HepG2 (cell line): ENCODE measurements around the gene TAB2. TPM values are rescaled to one million over a fixed set of nuclear protein-coding genes. Genes with fewer than 3 reads are reported as not detected.

ENCODE experiments used
- CEBPG ChIP-seq: IDR thresholded peaks from 2 replicates; pipeline ENCODE4 v1.6.1; 2016
- EZH2 ChIP-seq: conservative IDR thresholded peaks from 2 replicates; pipeline ENCODE4 v1.6.1; 2012; ENCODE audit warnings: mild to moderate bottlenecking, low read depth, low read length, moderate library complexity
- GFI1 ChIP-seq: sonication (generic); formaldehyde crosslinking; IDR thresholded peaks from 2 replicates; pipeline ENCODE4 v1.5.0; 2020; ENCODE audit warnings: missing genetic modification reagents, mild to moderate bottlenecking, borderline replicate concordance
- NAIF1 ChIP-seq: sonication (generic); formaldehyde crosslinking; IDR thresholded peaks from 2 replicates; pipeline ENCODE4 v1.5.0; 2020; ENCODE audit warnings: mild to moderate bottlenecking, missing genetic modification reagents, borderline replicate concordance
- PAF1 ChIP-seq: IDR thresholded peaks from 2 replicates; pipeline ENCODE4 v1.6.1; 2016; ENCODE audit warnings: missing genetic modification reagents, missing compliant biosample characterization
- RXRA ChIP-seq: sonication (generic); formaldehyde crosslinking; IDR thresholded peaks from 2 replicates; pipeline ENCODE4 v1.5.1; 2020; ENCODE audit warnings: missing genetic modification reagents
- SMC3 ChIP-seq: IDR thresholded peaks from 2 replicates; pipeline ENCODE4 v1.6.1; 2011; ENCODE audit warnings: low read length, improper control_type of control experiment
- TBX2 ChIP-seq: sonication (generic); formaldehyde crosslinking; IDR thresholded peaks from 2 replicates; pipeline ENCODE4 v1.5.0; 2020; ENCODE audit warnings: missing genetic modification reagents, mild to moderate bottlenecking, borderline replicate concordance
- TEAD3 ChIP-seq: optimal IDR thresholded peaks from 2 replicates; pipeline ENCODE3; 2016; ENCODE audit warnings: borderline replicate concordance
- ZNF264 ChIP-seq: sonication (generic); formaldehyde crosslinking; IDR thresholded peaks from 2 replicates; pipeline ENCODE4 v1.4.0; 2020; ENCODE audit warnings: missing genetic modification reagents
- ZNF567 ChIP-seq: sonication (generic); formaldehyde crosslinking; IDR thresholded peaks from 2 replicates; pipeline ENCODE4 v1.8.1; 2023; ENCODE audit warnings: mild to moderate bottlenecking, missing genetic modification reagents, borderline replicate concordance
- ZNF792 ChIP-seq: IDR thresholded peaks from 2 replicates; pipeline ENCODE4 v1.6.1; 2016
- ZSCAN29 ChIP-seq: sonication (generic); formaldehyde crosslinking; conservative IDR thresholded peaks from 2 replicates; pipeline ENCODE4 v1.4.0; 2020; ENCODE audit warnings: mild to moderate bottlenecking, missing genetic modification reagents
- polyA plus RNA-seq, 8 experiments: library from polyadenylated mRNA; depleted of rRNA in 3 of 8; stranded (reverse) in 7 of 8; unstranded in 1 of 8; fragments of >200 nt; fragmentation: Illumina TruSeq in 4 of 8; extraction: Trizol in 4 of 8; gene quantifications; 2 replicates each; pipeline versions ENCODE4 v1.2.1 to v1.2.3, GENCODE V29; 2011 to 2016; ENCODE audit warnings: low read depth in 4 of 8, missing spikeins in 1 of 8, mixed read lengths in 1 of 8; ENCODE audit not compliant: insufficient read depth in 1 of 8
- total RNA-seq, 5 experiments: library from RNA; depleted of rRNA; stranded (reverse); fragments of >200 nt; fragmentation: Illumina TruSeq; extraction: Trizol; gene quantifications; 2 replicates each; pipeline ENCODE4 v1.2.3, GENCODE V29; 2016; ENCODE audit warnings: low read depth in 1 of 5
- TF ChIP-seq, protein P1 (sequence below): sonication (generic); formaldehyde crosslinking; conservative IDR thresholded peaks from 2 replicates; pipeline ENCODE4 v1.8.0; 2022; ENCODE audit warnings: mild to moderate bottlenecking, moderate library complexity, missing genetic modification reagents
- TF ChIP-seq, protein P2 (sequence below): IDR thresholded peaks from 2 replicates; pipeline ENCODE4 v1.6.1; 2012; ENCODE audit warnings: low read length, improper control_type of control experiment
- TF ChIP-seq, protein P3 (sequence below): sonication (generic); formaldehyde crosslinking; IDR thresholded peaks from 2 replicates; pipeline ENCODE4 v1.5.0; 2020; ENCODE audit warnings: mild to moderate bottlenecking, missing genetic modification reagents
- TF ChIP-seq, protein P4 (sequence below): sonication (generic); formaldehyde crosslinking; IDR thresholded peaks from 2 replicates; pipeline ENCODE4 v1.8.0; 2022; ENCODE audit warnings: low read depth, missing genetic modification reagents
- TF ChIP-seq, protein P5 (sequence below): sonication (generic); formaldehyde crosslinking; IDR thresholded peaks from 2 replicates; pipeline ENCODE4 v1.8.1; 2023; ENCODE audit warnings: mild to moderate bottlenecking, inconsistent platforms, moderate library complexity, missing genetic modification reagents, borderline replicate concordance

TAB2 gene
- total and polyA plus RNA-seq, 2 of the 13 experiments (the other 11 are each of a cell fraction or from before 2014, with no cell fraction given) = 23.7 to 50.2 TPM

DNA sequence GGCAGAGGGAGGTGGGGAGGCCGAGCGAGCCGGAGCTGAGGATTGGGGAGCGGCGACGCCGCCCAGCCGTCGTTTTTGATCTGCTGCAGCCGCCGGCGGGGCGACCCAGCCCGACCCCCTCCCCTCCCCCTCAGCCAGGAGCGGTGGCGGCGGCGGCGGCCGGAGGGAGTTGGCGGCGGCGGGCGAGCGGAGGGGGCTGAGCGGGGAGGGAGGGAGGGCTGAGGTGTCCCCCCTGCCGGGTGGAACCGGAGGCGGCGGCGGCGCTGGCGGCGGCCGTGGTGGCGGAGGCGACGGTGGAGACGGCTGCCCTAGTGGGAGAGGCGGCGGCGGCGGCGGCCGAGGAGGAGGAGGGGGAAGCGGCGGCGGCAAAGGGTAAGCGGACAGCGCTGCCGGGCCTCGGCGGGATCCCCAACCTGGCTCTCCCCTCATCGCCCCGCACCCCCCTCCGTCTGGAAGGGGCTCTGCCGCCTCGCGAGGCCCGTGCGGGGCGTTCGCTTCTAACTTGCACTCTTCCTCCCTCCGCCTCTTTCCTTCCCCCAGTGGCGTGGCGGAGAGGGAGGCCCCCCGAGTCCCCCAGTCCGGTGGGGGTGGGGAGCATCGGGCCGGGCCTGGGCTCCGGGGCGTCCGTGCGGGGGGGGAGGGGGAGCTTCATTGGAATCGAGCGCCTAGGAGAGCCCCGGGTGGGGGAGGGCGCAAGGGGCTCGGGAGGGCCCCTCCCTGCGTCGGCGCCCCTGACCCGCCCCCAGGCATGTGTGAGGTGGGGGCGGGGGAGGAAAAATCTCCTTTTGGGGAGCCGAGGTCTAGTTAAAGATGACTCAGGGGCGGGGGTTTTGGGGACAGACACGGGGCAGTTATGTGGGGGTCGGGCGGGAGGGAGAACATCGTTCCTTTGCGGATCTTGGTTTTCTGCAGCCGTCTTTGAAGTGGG, at the start of gene TAB2 (continued):
- TF ChIP-seq, protein P1, sequence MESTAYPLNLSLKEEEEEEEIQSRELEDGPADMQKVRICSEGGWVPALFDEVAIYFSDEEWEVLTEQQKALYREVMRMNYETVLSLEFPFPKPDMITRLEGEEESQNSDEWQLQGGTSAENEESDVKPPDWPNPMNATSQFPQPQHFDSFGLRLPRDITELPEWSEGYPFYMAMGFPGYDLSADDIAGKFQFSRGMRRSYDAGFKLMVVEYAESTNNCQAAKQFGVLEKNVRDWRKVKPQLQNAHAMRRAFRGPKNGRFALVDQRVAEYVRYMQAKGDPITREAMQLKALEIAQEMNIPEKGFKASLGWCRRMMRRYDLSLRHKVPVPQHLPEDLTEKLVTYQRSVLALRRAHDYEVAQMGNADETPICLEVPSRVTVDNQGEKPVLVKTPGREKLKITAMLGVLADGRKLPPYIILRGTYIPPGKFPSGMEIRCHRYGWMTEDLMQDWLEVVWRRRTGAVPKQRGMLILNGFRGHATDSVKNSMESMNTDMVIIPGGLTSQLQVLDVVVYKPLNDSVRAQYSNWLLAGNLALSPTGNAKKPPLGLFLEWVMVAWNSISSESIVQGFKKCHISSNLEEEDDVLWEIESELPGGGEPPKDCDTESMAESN (CRISPR knock-in tag) = no peak
- TF ChIP-seq PAF1 (CRISPR knock-in tag) = no peak
- TF ChIP-seq ZSCAN29 (CRISPR knock-in tag) = 0 out of 2 replicates have a peak, but pooled peaks have one; percentile 38
- TF ChIP-seq SMC3 = no peak
- TF ChIP-seq GFI1 (CRISPR knock-in tag) = peak; percentile 11; the same call in 1 of the 2 replicates
- no peak for TF ChIP-seq NAIF1 (CRISPR knock-in tag)
- TF ChIP-seq ZNF567 (CRISPR knock-in tag) = no peak
- TF ChIP-seq, protein P2, sequence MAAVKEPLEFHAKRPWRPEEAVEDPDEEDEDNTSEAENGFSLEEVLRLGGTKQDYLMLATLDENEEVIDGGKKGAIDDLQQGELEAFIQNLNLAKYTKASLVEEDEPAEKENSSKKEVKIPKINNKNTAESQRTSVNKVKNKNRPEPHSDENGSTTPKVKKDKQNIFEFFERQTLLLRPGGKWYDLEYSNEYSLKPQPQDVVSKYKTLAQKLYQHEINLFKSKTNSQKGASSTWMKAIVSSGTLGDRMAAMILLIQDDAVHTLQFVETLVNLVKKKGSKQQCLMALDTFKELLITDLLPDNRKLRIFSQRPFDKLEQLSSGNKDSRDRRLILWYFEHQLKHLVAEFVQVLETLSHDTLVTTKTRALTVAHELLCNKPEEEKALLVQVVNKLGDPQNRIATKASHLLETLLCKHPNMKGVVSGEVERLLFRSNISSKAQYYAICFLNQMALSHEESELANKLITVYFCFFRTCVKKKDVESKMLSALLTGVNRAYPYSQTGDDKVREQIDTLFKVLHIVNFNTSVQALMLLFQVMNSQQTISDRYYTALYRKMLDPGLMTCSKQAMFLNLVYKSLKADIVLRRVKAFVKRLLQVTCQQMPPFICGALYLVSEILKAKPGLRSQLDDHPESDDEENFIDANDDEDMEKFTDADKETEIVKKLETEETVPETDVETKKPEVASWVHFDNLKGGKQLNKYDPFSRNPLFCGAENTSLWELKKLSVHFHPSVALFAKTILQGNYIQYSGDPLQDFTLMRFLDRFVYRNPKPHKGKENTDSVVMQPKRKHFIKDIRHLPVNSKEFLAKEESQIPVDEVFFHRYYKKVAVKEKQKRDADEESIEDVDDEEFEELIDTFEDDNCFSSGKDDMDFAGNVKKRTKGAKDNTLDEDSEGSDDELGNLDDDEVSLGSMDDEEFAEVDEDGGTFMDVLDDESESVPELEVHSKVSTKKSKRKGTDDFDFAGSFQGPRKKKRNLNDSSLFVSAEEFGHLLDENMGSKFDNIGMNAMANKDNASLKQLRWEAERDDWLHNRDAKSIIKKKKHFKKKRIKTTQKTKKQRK = no peak
- TF ChIP-seq, protein P3, sequence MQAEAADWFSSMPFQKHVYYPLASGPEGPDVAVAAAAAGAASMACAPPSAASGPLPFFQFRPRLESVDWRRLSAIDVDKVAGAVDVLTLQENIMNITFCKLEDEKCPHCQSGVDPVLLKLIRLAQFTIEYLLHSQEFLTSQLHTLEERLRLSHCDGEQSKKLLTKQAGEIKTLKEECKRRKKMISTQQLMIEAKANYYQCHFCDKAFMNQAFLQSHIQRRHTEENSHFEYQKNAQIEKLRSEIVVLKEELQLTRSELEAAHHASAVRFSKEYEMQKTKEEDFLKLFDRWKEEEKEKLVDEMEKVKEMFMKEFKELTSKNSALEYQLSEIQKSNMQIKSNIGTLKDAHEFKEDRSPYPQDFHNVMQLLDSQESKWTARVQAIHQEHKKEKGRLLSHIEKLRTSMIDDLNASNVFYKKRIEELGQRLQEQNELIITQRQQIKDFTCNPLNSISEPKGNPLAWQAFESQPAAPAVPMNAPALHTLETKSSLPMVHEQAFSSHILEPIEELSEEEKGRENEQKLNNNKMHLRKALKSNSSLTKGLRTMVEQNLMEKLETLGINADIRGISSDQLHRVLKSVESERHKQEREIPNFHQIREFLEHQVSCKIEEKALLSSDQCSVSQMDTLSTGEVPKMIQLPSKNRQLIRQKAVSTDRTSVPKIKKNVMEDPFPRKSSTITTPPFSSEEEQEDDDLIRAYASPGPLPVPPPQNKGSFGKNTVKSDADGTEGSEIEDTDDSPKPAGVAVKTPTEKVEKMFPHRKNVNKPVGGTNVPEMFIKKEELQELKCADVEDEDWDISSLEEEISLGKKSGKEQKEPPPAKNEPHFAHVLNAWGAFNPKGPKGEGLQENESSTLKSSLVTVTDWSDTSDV (CRISPR knock-in tag) = no peak
- no peak for TF ChIP-seq EZH2
- TF ChIP-seq CEBPG = no peak
- no peak; the same call in 1 of the 2 replicates for TF ChIP-seq RXRA (CRISPR knock-in tag)
- TF ChIP-seq TBX2 (CRISPR knock-in tag) = peak; percentile 46; the same call in 1 of the 2 replicates
- TF ChIP-seq, protein P4, sequence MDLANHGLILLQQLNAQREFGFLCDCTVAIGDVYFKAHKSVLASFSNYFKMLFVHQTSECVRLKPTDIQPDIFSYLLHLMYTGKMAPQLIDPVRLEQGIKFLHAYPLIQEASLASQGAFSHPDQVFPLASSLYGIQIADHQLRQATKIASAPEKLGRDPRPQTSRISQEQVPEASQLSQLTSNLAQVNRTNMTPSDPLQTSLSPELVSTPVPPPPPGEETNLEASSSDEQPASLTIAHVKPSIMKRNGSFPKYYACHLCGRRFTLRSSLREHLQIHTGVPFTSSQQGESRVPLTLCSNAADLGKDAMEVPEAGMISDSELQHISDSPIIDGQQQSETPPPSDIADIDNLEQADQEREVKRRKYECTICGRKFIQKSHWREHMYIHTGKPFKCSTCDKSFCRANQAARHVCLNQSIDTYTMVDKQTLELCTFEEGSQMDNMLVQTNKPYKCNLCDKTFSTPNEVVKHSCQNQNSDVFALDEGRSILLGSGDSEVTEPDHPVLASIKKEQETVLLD (CRISPR knock-in tag) = peak; percentile 80
- TF ChIP-seq, protein P5, sequence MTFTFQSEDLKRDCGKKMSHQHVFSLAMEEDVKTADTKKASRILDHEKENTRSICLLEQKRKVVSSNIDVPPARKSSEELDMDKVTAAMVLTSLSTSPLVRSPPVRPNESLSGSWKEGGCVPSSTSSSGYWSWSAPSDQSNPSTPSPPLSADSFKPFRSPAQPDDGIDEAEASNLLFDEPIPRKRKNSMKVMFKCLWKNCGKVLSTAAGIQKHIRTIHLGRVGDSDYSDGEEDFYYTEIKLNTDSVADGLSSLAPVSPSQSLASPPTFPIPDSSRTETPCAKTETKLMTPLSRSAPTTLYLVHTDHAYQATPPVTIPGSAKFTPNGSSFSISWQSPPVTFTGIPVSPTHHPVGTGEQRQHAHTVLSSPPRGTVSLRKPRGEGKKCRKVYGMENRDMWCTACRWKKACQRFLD (CRISPR knock-in tag) = no peak
- TF ChIP-seq ZNF264 = no peak
- no peak for TF ChIP-seq ZNF792 (CRISPR knock-in tag)
- no peak for TF ChIP-seq TEAD3 (CRISPR knock-in tag)
